Cortex of kidney (tissue), 1 donor: ENCODE results near the gene MGA.

Experiments
- DNase-seq: peaks from one replicate; lab custom pipeline; 2025; lab: John Stamatoyannopoulos, UW

MGA gene

GRCh38 chr15:41806291-41807181, 146.3 kb downstream of the MGA start:
- DNase-seq: no peak

DNA sequence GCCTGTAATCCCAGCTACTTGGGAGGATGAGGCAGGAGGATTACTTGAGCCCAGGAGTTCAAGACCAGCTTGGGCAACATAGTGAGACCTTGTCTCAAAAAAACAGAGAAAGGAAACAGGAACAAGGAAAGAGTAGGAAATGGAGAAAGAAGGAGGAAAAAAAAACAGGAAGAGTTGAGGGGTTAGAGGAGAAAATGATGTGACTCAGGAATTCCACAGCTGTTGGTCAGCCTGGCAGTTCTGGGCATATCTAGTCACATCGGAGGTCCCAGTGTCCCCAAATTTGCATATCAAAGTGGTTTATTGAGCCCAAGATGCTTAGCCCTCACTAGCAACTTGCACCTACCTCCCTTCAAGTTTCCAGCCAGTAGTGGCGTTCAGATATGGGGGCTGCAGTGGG, 148.9 kb downstream of the MGA start:
- DNase-seq: no peak

GRCh38 chr15:41809526-41810220, 149.5 kb downstream of the MGA start:
- DNase-seq: no peak

DNA sequence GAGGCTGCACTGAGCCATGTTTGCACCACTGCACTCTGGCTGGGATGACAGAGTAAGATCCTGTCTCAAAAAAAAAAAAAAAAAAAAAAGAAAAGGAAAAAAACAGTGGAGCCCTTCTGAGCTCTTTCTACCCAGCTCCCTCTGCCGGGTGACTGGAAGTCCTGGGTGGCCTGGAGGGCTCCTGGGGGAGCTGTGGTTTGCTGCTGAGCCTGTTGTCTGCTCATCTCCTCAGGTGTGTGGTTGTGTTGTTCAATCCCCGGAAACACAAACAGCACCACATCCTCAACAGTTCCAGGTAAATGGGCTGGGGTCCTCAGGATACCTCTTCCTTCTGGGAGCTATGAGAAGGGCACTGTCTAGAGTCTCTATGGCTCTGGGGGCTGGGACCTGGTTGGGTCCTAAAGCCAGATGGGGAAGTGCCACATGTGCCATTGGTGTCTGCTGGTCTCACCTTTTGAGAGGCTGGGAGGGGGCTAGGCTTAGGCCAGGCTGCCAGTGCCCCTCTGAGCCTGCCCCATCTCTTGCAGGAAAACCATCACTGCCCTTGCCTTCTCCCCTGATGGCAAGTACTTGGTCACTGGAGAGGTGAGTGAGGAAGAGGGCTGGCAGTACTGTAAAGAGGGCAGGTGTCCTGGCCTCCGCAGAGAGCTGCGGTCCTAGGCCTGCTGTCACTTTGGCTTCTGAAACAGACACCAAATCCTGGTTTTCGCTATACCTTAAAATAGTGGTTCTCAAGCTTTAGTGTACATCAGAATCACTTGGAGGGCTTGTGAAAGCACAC, 150.6 kb downstream of the MGA start:
- no peak for DNase-seq

- no peak for DNase-seq
These were observed 151.4 kb downstream of the MGA start for GRCh38 chr15:41811432-41812195.

DNA sequence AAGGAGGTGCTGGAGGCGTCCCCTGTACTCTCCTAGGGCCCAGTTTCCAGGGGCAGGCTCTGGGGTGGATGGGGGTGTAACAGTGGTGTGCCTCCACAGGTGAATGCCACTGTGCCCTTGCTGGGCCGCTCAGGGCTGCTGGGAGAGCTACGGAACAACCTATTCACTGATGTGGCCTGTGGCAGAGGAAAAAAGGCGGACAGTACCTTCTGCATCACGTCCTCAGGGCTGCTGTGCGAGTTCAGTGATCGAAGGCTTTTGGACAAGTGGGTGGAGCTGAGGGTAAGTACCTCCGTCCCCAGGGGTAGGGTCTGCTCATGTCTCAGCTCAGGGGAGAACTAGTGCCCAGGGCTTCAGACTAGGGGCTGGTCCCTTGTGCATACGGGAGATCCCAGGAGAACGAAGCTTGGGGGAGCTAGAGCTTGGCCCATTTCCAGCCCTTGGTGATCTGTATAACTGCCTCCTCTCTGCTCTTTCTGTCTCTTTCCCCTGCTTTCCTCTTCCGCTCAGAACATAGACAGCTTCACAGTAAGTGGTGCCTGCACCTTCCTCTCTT, 152.7 kb downstream of the MGA start:
- DNase-seq: no peak

- DNase-seq: no peak
These were observed 153.2 kb downstream of the MGA start for GRCh38 chr15:41813426-41813825.

- no peak for DNase-seq
These were observed 154.3 kb downstream of the MGA start for GRCh38 chr15:41814534-41814933.

- DNase-seq: no peak
These were observed 156.6 kb downstream of the MGA start for GRCh38 chr15:41816788-41817187.

DNA sequence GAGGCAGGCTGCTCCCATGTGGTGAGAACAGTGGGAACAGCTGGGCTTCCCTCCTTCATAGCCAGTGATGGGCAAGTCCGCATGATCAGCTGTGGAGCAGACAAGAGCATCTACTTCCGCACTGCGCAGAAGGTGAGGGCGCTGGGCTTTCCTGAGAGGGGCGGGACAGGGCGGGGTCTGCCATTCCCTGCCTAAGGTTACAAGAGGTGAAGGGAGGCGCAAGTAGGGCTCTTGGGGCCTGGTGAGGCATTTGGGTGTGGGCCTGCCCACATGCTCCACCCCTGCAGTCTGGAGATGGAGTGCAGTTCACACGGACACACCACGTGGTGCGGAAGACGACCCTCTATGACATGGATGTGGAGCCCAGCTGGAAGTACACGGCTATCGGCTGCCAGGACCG, 157.1 kb downstream of the MGA start:
- DNase-seq: no peak

GRCh38 chr15:41817781-41818180, 157.6 kb downstream of the MGA start:
- no peak for DNase-seq

- no peak for DNase-seq
These were observed 159.3 kb downstream of the MGA start for GRCh38 chr15:41819455-41820050.

- no peak for DNase-seq
These were observed 160.7 kb downstream of the MGA start for GRCh38 chr15:41820791-41821423.

GRCh38 chr15:41821831-41822230, 161.6 kb downstream of the MGA start:
- no peak for DNase-seq

DNA sequence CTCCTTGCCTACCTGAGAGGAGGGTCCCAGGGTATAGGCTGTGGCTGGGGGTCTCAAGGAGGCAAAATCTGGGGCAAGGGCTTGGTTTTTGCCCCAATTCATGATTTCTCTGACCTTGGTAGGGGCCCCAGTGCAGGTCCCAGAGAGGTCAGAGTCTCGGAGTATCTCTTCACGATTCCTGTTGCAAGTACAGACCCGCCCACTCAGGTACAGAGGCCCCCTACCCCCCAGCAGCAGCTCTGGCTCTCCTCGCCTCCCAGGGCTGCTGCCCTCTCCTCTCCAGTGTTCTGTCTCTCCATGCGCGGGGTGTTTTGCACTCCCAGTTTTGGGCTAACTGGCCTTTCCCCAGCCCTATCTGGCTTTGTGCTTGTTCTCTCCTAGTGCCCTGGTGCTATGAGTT, 162.3 kb downstream of the MGA start:
- no peak for DNase-seq
